GM23248 (cell line): ENCODE measurements around the gene DECR2.

ENCODE experiments used
- EZH2 ChIP-seq: fragments of 200-600 bp; sonication (generic); IDR thresholded peaks from 2 replicates; pipeline ENCODE4 v1.6.1; 2018; ENCODE audit warnings: antibody characterized with exemption, mild to moderate bottlenecking; ENCODE audit not compliant: insufficient read depth, poor library complexity, severe bottlenecking
- EZH2phosphoT487 ChIP-seq: fragments of 200-600 bp; sonication (generic); IDR thresholded peaks from 2 replicates; pipeline ENCODE4 v1.6.1; 2018; ENCODE audit warnings: antibody characterized with exemption, moderate library complexity, mild to moderate bottlenecking, low read depth; ENCODE audit not compliant: insufficient read depth

DNA sequence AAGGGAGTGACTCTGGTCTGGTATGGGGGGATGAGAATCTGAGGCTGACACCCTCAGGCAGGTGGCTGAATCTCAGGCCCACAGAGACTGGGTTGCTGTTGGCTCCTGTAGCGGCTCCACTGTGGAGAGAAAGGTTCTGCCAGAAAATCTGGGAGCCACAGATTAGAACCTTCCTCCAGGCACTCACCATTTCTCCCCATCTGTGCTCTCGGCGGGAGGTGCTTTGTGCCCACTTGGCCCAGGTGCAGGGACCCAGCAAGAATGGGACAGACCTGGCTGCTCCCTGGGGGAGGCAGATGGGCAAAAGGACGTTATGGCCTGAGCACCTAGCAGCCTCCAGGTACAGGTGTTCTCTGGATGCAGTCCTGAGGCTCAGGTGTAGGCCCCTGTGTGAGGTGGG, 43.9 kb downstream of the DECR2 start:
- TF ChIP-seq EZH2 (no peak), EZH2phosphoT487 (no peak)
